Measurements from ENCODE around the gene KHDRBS2. TPM values are rescaled to one million over a fixed set of nuclear protein-coding genes. Genes with fewer than 3 reads are reported as not detected.

KHDRBS2 gene
- 10 to 100 TPM in 3 of 8 experiments, 1 to 10 TPM in 2, not detected in 3; 1.9 to 16.8 (median 16.2) TPM for total RNA-seq

DNA sequence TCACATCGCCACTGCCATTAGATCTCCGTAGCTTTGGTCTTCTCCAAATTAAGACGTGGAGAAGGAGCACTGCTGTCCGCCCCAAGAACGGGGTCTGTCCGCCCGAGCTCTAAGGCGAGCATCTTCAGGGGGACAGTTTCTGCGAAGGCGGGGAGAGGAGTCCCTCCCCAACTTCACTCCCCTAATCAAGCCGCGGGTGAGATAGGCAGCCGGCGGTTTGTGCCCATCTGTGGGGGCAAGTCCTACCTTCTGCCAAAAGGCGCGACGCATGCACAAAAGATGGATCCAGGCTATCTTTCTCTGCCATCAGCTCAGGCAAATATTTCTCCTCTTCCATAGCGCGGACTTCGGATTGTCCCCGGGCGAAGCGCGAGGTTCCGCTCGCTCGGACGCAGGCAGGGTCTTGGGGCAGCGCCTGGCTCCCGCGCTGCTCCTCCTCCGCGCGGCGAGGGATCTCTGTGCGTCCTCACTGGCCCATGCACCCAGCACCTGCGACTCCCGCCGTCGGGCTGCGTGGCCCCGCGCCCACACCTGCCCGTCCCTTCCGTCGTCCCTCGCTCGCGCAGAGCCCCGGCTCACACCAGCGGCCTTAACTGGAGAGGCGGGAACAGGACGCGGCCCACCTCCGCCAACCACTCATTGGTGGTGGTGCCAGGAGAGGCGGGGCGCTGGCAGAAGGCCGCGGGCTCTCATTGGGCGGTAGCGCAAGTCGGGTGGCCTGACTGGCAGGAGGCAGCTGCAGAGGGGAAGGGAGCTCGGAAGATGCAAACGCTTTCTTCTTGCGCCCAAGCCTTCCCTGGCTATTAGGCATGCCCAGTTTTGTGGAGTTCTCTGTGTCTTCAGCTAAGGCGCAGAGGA, at the start of gene KHDRBS2:
KHDRBS2 (minus strand) TSS at position 614 of the 858 bp plus-strand sequence.
- Histone ChIP-seq H3K4me1 (replicated peaks in 1 of 2) (peaks cover 0 to 6% of the 10 kb centered on the region in 2 donors), H3K27ac (peak within 1 kb of the TSS; percentile 42 to 44), H3K4me3 (peak within 1 kb of the TSS; percentile 69 to 87 (median 81))
- 0 to 40% (median 5%) methylated on average over 2 to 23 of the region's 66 CpGs; no CpG with 5 or more reads in 2 of the 10 experiments for WGBS, 10 experiments
- peak; percentile 39 to 100 (median 98) for ATAC-seq (replicated peaks in 6 of 8)
- in situ Hi-C loops (cut with MboI; ENCODE audit: low pct_unique_long_range_greater_than_20kb in 2 of 9, low sequenced_read_pairs in 9 of 9, unreplicated experiment in 9 of 9): no loop called here

DNA sequence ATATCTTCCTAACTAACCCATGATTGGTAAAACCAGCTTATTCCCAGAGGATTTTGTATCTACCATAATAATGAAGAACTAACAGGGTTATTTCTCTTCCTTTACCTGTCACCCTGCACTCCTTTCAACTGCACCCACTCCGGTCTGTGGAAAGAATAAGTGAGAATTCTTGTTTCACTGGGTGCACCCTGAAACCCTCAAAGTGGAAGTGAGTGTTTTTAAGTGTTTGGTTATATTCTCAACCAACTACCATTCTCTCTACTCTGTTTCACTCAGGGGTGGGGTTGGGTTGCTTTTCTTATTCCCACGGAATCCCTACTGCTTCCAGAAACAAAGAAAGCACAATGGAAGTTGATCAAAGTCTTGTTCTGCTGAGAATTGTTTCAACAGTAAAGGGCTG, 42.6 kb upstream of the KHDRBS2 start:
- Histone ChIP-seq H3K4me3 (no peak overlapping the region), H3K27ac (no peak overlapping the region), H3K4me1 (replicated peaks in 1 of 2) (peaks cover 4 to 8% of the 10 kb centered on the region in 2 donors)
- in situ Hi-C loops (cut with MboI; ENCODE audit: low pct_unique_long_range_greater_than_20kb in 2 of 9, low sequenced_read_pairs in 9 of 9, unreplicated experiment in 9 of 9): no loop called here
- no peak for ATAC-seq (replicated peaks in 6 of 8)
- WGBS, 10 experiments: 0 to 53% (median 14%) methylated on average over 1 to 2 of the region's 2 CpGs; no CpG with 5 or more reads in 1 of the 10 experiments

DNA sequence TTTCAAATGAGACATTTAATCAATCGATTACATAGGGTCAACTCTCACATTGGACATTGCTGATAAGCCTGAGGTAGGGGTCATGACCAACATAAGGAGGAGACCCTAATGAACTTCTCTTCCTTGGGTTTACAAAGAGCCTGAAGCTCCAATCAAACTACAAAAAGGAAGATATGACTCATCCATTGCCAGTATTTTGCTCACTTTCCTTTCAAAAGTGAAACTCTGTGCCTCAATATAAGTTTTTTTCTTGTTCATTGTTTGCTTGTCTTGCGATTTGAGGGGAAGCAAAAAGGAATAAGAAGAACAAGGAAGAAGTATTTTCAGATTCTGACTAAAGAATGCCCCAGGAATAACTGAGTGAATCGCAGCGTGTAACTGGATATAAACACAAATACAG, 38.8 kb upstream of the KHDRBS2 start:
- ATAC-seq (replicated peaks in 6 of 8): peak in 3 of 8 experiments; percentile 21 to 30 (median 22)
- WGBS, 10 experiments: 9 to 94% (median 48%) methylated on average over 3 to 4 of the region's 4 CpGs
- H3K4me1 ChIP-seq (replicated peaks in 1 of 2): peaks cover 5 to 9% of the 10 kb centered on the region in 2 donors
- no peak overlapping the region for H3K27ac ChIP-seq
- no peak overlapping the region for H3K4me3 ChIP-seq
- in situ Hi-C loops (cut with MboI; ENCODE audit: low pct_unique_long_range_greater_than_20kb in 2 of 9, low sequenced_read_pairs in 9 of 9, unreplicated experiment in 9 of 9): no loop called here

DNA sequence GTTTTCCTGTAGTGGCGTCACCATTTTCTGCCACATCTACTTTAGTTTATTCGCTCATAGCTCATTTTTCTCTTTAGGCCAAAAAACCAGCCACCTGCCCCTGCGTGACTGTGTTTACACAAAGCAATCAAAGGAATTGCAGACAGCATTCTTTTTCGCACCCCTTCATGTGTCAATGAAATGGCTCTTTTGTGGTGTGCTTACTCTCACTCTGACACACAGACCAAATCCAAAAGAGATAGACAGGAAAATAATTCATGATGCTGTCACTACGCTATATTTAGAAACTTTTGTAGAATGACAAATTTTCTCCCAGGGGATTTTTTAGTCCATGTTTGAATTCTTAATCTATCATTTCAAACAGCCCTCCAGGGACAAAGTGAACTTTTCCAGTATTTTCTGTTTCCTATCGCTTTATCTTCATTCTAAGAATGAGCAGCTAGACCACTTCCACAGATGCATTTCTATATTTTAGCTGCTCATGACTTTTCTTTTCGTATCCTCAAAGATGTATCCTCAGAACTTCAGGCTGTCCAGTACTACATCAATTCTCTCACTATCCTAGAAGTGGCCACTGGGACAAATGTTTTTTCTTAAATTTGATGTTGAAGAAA, 37.9 kb upstream of the KHDRBS2 start:
- in situ Hi-C loops (cut with MboI; ENCODE audit: low pct_unique_long_range_greater_than_20kb in 2 of 9, low sequenced_read_pairs in 9 of 9, unreplicated experiment in 9 of 9): no loop called here
- Histone ChIP-seq H3K27ac (no peak overlapping the region), H3K4me3 (no peak overlapping the region), H3K4me1 (replicated peaks in 1 of 2) (peaks cover 5 to 9% of the 10 kb centered on the region in 2 donors)
- 11 to 86% (median 40%) methylated on average over 1 to 7 of the region's 7 CpGs; no CpG with 5 or more reads in 1 of the 10 experiments for WGBS, 10 experiments
- peak in 5 of 8 experiments; percentile 24 to 93 (median 78) for ATAC-seq (replicated peaks in 6 of 8)

DNA sequence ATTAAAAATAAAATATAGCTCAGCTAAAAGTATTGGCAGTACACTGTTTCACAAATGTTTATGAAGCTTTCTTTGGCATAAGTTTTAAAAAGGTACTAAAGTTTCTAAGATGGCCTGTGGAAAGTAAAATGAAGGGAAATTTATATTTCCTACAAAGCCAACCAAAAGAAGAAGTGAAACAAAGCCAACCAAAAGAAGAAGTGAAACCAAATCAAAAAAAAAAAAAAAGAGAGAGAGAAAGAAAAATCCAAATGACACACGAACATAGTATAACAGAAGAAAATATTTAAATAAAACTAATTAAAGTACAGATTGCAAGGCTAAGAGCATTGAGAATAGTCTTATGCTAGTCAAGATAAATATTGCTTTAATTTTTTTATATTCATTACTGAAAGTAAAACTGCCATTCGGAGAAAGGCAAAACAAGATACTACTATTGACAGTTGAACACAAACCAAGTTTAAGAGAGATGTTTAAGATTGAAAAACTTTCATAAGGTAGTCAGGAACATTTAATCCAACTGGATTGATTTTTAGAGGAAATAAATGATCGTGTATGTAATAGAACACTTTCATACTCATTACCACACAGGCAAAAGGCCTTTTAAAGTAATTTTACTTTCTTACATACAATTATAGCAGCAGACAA, 12.8 kb upstream of the KHDRBS2 start:
- Histone ChIP-seq H3K27ac (no peak overlapping the region), H3K4me3 (no peak overlapping the region), H3K4me1 (replicated peaks in 1 of 2) (no peaks in the 10 kb centered on the region)
- in situ Hi-C loops (cut with MboI; ENCODE audit: low pct_unique_long_range_greater_than_20kb in 2 of 9, low sequenced_read_pairs in 9 of 9, unreplicated experiment in 9 of 9): no loop called here
- 0 to 95% (median 61%) methylated on average over 1 to 3 of the region's 3 CpGs for WGBS, 10 experiments
- no peak for ATAC-seq (replicated peaks in 6 of 8)

- in situ Hi-C loops (cut with MboI; ENCODE audit: low pct_unique_long_range_greater_than_20kb in 2 of 9, low sequenced_read_pairs in 9 of 9, unreplicated experiment in 9 of 9): no loop called here
Measured at GRCh38 chr6:62296541-62296940, 10.5 kb upstream of the KHDRBS2 start.

GRCh38 chr6:62288974-62289373, 2.9 kb upstream of the KHDRBS2 start:
- ATAC-seq (replicated peaks in 6 of 8): no peak
- in situ Hi-C loops (cut with MboI; ENCODE audit: low pct_unique_long_range_greater_than_20kb in 2 of 9, low sequenced_read_pairs in 9 of 9, unreplicated experiment in 9 of 9): no loop called here
- H3K27ac ChIP-seq: no peak overlapping the region
- H3K4me3 ChIP-seq: no peak overlapping the region
- WGBS, 10 experiments: 0 to 100% (median 78%) methylated on average over 1 of the region's 1 CpG; no CpG with 5 or more reads in 1 of the 10 experiments
- H3K4me1 ChIP-seq (replicated peaks in 1 of 2): peaks cover 0 to 5% of the 10 kb centered on the region in 2 donors

More at GRCh38 chr6:62296541-62296940, 10.5 kb upstream of the KHDRBS2 start:
- no peak for ATAC-seq (replicated peaks in 6 of 8)
- 0 to 100% (median 100%) methylated on average over 1 of the region's 1 CpG; no CpG with 5 or more reads in 3 of the 10 experiments for WGBS, 10 experiments
- Histone ChIP-seq H3K4me3 (no peak overlapping the region), H3K27ac (no peak overlapping the region), H3K4me1 (replicated peaks in 1 of 2) (no peaks in the 10 kb centered on the region)

DNA sequence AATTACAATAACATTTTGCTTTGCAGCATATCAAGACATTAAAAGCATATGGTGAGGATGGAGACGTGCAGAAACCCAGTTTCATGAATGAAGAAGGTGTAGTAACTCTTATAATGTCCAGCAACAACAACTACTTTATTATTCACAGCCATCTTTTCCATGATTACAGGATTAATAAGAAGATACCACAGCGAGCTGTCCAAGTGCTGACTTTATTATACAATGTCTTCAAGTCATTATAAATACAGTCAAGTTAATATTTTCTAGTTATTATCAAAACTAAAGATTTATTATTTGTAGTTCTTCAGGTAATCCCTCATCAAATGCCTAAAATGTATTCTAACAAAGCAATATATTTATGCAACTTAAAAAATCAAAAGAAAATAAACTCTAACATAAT, 2.5 kb upstream of the KHDRBS2 start:
- Histone ChIP-seq H3K4me1 (replicated peaks in 1 of 2) (peaks cover 0 to 6% of the 10 kb centered on the region in 2 donors), H3K27ac (no peak overlapping the region), H3K4me3 (no peak overlapping the region)
- in situ Hi-C loops (cut with MboI; ENCODE audit: low pct_unique_long_range_greater_than_20kb in 2 of 9, low sequenced_read_pairs in 9 of 9, unreplicated experiment in 9 of 9): no loop called here
- 0 to 93% (median 50%) methylated on average over 1 to 2 of the region's 2 CpGs; no CpG with 5 or more reads in 1 of the 10 experiments for WGBS, 10 experiments
- no peak for ATAC-seq (replicated peaks in 6 of 8)

GRCh38 chr6:62286470-62286843, 432 bp upstream of the KHDRBS2 start:
- peaks cover 0 to 6% of the 10 kb centered on the region in 2 donors for H3K4me1 ChIP-seq (replicated peaks in 1 of 2)
- WGBS, 10 experiments: 0 to 40% (median 3%) methylated on average over 1 to 9 of the region's 13 CpGs; no CpG with 5 or more reads in 1 of the 10 experiments
- H3K4me3 ChIP-seq: peak overlapping the region; percentile 69 to 87 (median 81)
- no peak overlapping the region for H3K27ac ChIP-seq
- peak in 6 of 8 experiments; percentile 6 to 30 (median 20) for ATAC-seq (replicated peaks in 6 of 8)
- in situ Hi-C loops (cut with MboI; ENCODE audit: low pct_unique_long_range_greater_than_20kb in 2 of 9, low sequenced_read_pairs in 9 of 9, unreplicated experiment in 9 of 9): no loop called here

DNA sequence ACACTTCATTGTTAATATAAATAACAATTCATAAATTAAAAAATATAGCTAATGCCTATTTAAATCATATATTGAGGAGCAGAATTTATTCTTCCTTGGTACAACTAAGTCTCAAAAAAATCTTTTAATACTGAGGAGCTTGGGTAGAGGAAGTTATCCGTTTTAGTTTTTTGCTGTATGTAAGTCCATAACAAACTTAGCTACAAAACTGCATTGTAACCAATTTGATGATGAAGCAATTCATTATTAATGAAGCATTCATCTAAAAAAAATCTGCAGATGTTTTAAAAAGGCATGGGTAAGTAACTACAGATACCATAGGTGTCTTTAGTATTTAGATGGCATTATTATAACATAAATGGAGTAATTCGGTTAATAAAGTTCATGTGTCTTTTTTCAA, 1.3 kb downstream of the KHDRBS2 start:
- no peak overlapping the region for H3K27ac ChIP-seq
- no peak for ATAC-seq (replicated peaks in 6 of 8)
- peaks cover 0 to 6% of the 10 kb centered on the region in 2 donors for H3K4me1 ChIP-seq (replicated peaks in 1 of 2)
- H3K4me3 ChIP-seq: peak overlapping the region; percentile 69 to 87 (median 81)
- WGBS, 10 experiments: 0 to 35% (median 8%) methylated on average over 1 to 2 of the region's 2 CpGs; no CpG with 5 or more reads in 1 of the 10 experiments
- in situ Hi-C loops (cut with MboI; ENCODE audit: low pct_unique_long_range_greater_than_20kb in 2 of 9, low sequenced_read_pairs in 9 of 9, unreplicated experiment in 9 of 9): no loop called here

- no peak overlapping the region for H3K27ac ChIP-seq
- 0 to 100% (median 34%) methylated on average over 1 to 2 of the region's 2 CpGs for WGBS, 10 experiments
- H3K4me1 ChIP-seq (replicated peaks in 1 of 2): peaks cover 0 to 6% of the 10 kb centered on the region in 2 donors
- peak overlapping the region; percentile 9 to 87 (median 80) for H3K4me3 ChIP-seq
- no peak for ATAC-seq (replicated peaks in 6 of 8)
- in situ Hi-C loops (cut with MboI; ENCODE audit: low pct_unique_long_range_greater_than_20kb in 2 of 9, low sequenced_read_pairs in 9 of 9, unreplicated experiment in 9 of 9): no loop called here
Measured at GRCh38 chr6:62283796-62284411, 2.1 kb downstream of the KHDRBS2 start.

- H3K27ac ChIP-seq: no peak overlapping the region
- WGBS, 10 experiments: 0 to 83% (median 51%) methylated on average over 1 to 2 of the region's 2 CpGs
- H3K4me1 ChIP-seq (replicated peaks in 1 of 2): peaks cover 0 to 6% of the 10 kb centered on the region in 2 donors
- H3K4me3 ChIP-seq: peak overlapping the region; percentile 9 to 87 (median 80)
- in situ Hi-C loops (cut with MboI; ENCODE audit: low pct_unique_long_range_greater_than_20kb in 2 of 9, low sequenced_read_pairs in 9 of 9, unreplicated experiment in 9 of 9): no loop called here
- no peak for ATAC-seq (replicated peaks in 6 of 8)
Measured at GRCh38 chr6:62283365-62283764, 2.7 kb downstream of the KHDRBS2 start.

All from motor neuron (in vitro differentiated cells).